Transverse colon (tissue), 4 donors: Measurements from ENCODE around the gene SUPT5H. TPM values are rescaled to one million over a fixed set of nuclear protein-coding genes. Genes with fewer than 3 reads are reported as not detected.

Experiments
- DNase-seq: peaks from one replicate; pipeline ENCODE4 v3.0.0-alpha.2; 2019
- H3K27ac ChIP-seq, 4 donors: fragments of 200-600 bp; sonication (generic); 2 replicates each; pipeline ENCODE4 v1.5.1; 2016 to 2018; ENCODE audit warnings: inconsistent platforms in 4 of 4
- H3K27me3 ChIP-seq: fragments of 200-600 bp; sonication (generic); 2 replicates; pipeline ENCODE4 v1.5.1; 2017; ENCODE audit warnings: inconsistent platforms
- H3K36me3 ChIP-seq, 4 donors: fragments of 200-600 bp; sonication (generic); 2 replicates each; pipeline ENCODE4 v1.5.1; 2017 to 2019; ENCODE audit warnings: inconsistent platforms in 4 of 4
- H3K4me1 ChIP-seq, 4 donors: fragments of 200-600 bp; sonication (generic); 2 replicates each; pipeline ENCODE4 v1.5.1; 2017 to 2020; ENCODE audit warnings: inconsistent platforms in 4 of 4
- H3K4me3 ChIP-seq, 4 donors: fragments of 200-600 bp; sonication (generic); 1 replicate in 1 of 4; 2 replicates in 3 of 4; pipeline versions ENCODE4 v1.5.1 to v1.6.1; 2017 to 2019; ENCODE audit warnings: inconsistent platforms in 4 of 4
- H3K9me3 ChIP-seq, 2 donors: fragments of 200-600 bp; sonication (generic); 2 replicates each; pipeline ENCODE4 v1.5.1; 2017 to 2019; ENCODE audit warnings: inconsistent platforms in 2 of 2
- CTCF ChIP-seq, 5 experiments: fragments of 200-600 bp in 3 of 5; fragments of 450-650 bp in 2 of 5; sonication (generic) in 3 of 5; IDR thresholded peaks; 1 replicate in 2 of 5; 2 replicates in 3 of 5; pipeline ENCODE4 v1.5.1; 2016 to 2017; ENCODE audit warnings: antibody characterized with exemption in 5 of 5, inconsistent platforms in 3 of 5, mild to moderate bottlenecking in 2 of 5, moderate library complexity in 1 of 5
- EP300 ChIP-seq: sonication (generic); formaldehyde crosslinking; IDR thresholded peaks from one replicate; pipeline ENCODE4 v1.6.1; 2017; ENCODE audit warnings: antibody characterized with exemption, low read depth
- POLR2A ChIP-seq: fragments of 450-650 bp; IDR thresholded peaks from one replicate; pipeline ENCODE4 v1.6.1; 2016; ENCODE audit warnings: antibody characterized with exemption, mild to moderate bottlenecking, moderate library complexity
- POLR2AphosphoS5 ChIP-seq, 3 donors: sonication (generic); formaldehyde crosslinking; IDR thresholded peaks; one replicate each; pipeline ENCODE4 v1.6.1; 2016; ENCODE audit warnings: antibody characterized with exemption in 3 of 3
- WGBS, 2 donors: methylation state at CpG; one replicate each; pipeline ENCODE4 v1.1.5; 2018; ENCODE audit warnings: low coverage in 1 of 2; 5-methylcytosine and 5-hydroxymethylcytosine counted together
- in situ Hi-C, 4 donors: fragments of 200-750 bp; cut with MboI; loops; one replicate each; pipeline versions ENCODE4 v1.15.0 to v1.15.1; 2017; ENCODE audit warnings: low sequenced_read_pairs in 3 of 4, low pct_ligation_motif_present in 1 of 4, low pct_unique_long_range_greater_than_20kb in 1 of 4
- intact Hi-C: fragments of 100-400 bp; cut with DNase I; formaldehyde crosslinking; loops from one replicate; pipeline ENCODE4 v1.15.1; 2023; ENCODE audit warnings: low total_unique reads
- total RNA-seq, 4 donors: library from RNA; depleted of rRNA; stranded (reverse); fragments of >200 nt; gene quantifications; one replicate each; pipeline ENCODE4 v1.1.0, GENCODE V29; 2016

The SUPT5H gene
- total RNA-seq, 4 donors from 2014 or later = 97.1 to 161 (median 125) TPM

GRCh38 chr19:39498798-39499642, 53.6 kb downstream of the SUPT5H start, which contains the start of gene DLL3:
TSS of gene DLL3 (plus strand) at chr19:39498947. CDS start at chr19:39498975, 28 bp downstream.
- 3% methylated on average over 35 of the region's 60 CpGs; no CpG with 5 or more reads in 1 of the 2 donors for WGBS, 2 donors
- Histone ChIP-seq H3K4me3 (peak within 1 kb of the TSS in 2 of 4 donors; percentile 6 to 23), H3K27ac (no peak within 1 kb of the TSS), H3K9me3 (no peaks in the 10 kb centered on the region), H3K4me1 (peaks cover 15 to 25% (median 22%) of the 10 kb centered on the region in 4 donors), H3K36me3 (no peaks in the 10 kb centered on the region), H3K27me3 (peaks cover 80% of the 10 kb centered on the region)
- no peak for TF ChIP-seq CTCF (IDR thresholded peaks at IDR 0.05)
- no peak for TF ChIP-seq POLR2A
- DNase-seq = no peak
- intact Hi-C loops = no loop called here
- in situ Hi-C loops = no loop called here

DNA sequence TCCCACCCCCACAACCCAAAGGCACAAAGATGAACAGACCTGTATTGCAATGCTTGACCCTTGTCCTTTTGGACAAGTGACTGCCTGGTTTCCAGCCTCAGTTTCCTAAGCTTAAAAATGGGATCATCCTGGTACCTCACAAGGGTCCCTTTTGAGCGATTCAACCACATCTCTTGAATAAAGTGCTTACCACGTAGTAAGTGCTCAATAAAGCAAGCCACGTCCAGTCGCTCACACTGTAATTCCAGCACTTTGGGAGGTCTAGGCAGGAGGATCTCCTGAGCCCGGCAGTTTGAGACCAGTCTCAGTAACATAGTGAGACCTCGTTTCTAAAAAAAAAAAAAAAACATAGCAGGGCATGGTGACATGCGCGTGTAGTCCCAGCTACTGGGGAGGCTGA, 54.5 kb downstream of the SUPT5H start:
- Histone ChIP-seq H3K4me3 (no peak overlapping the region), H3K36me3 (no peaks in the 10 kb centered on the region), H3K4me1 (peaks cover 15 to 25% (median 22%) of the 10 kb centered on the region in 4 donors), H3K27ac (no peak overlapping the region), H3K27me3 (peaks cover 89% of the 10 kb centered on the region), H3K9me3 (no peaks in the 10 kb centered on the region)
- intact Hi-C loops (no loop called here), in situ Hi-C loops (no loop called here)
- DNase-seq = no peak
- no peak for TF ChIP-seq POLR2AphosphoS5 (IDR thresholded peaks at IDR 0.05)
- no peak for TF ChIP-seq EP300
- TF ChIP-seq CTCF (IDR thresholded peaks at IDR 0.05) = no peak
- no peak for TF ChIP-seq POLR2A
- WGBS, 2 donors = 76 to 88% methylated on average over 6 to 8 of the region's 8 CpGs

DNA sequence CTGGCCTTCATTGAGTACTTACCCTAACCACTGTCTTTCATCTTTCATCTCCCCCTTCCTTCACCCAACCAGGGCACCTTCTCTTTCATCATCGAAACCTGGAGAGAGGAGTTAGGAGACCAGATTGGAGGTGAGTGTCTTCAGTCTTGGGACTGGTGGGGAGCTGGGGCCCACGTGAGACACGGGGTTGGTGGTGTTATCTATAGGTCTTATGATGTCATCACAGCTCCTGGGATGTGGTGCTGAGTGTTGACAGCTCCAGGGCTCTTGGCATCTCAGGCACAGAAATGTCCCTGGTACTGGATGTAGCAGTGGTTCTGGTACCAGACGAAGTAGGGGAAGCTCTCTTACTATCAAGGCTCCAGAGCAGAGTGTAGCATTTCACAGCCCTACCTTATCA, 55.2 kb downstream of the SUPT5H start:
- TF ChIP-seq POLR2A = no peak
- TF ChIP-seq EP300 = no peak
- TF ChIP-seq CTCF (IDR thresholded peaks at IDR 0.05) = no peak
- TF ChIP-seq POLR2AphosphoS5 (IDR thresholded peaks at IDR 0.05) = no peak
- WGBS, 2 donors = 46% methylated on average over 4 of the region's 4 CpGs; no CpG with 5 or more reads in 1 of the 2 donors
- intact Hi-C loops = no loop called here
- Histone ChIP-seq H3K9me3 (no peaks in the 10 kb centered on the region), H3K4me3 (no peak overlapping the region), H3K27me3 (peaks cover 95% of the 10 kb centered on the region), H3K36me3 (no peaks in the 10 kb centered on the region), H3K27ac (no peak overlapping the region), H3K4me1 (peaks cover 15 to 25% (median 22%) of the 10 kb centered on the region in 4 donors)
- in situ Hi-C loops = no loop called here
- no peak for DNase-seq

DNA sequence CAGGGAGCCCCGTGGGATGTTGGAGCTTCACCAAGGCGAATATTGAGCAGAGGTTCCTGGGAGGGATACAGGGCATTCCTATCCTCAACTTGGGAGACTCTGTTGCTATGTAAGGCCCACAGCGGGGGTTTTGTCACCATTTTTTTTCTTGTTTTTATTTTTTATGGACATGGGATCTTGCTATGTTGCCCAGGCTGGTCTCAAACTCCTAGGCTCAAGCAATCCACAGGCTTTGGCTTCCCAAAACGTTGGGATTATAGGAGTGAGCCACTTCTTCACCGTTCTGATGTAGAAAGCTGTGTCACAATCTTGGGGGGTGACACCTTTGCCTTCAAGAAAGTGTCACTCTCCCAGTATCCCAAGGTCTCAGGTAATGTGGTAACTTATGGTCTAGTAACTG, 56.0 kb downstream of the SUPT5H start:
- DNase-seq = no peak
- no peak overlapping the region for H3K4me3 ChIP-seq
- WGBS, 2 donors = 67 to 78% methylated on average over 1 to 5 of the region's 5 CpGs
- in situ Hi-C loops (no loop called here), intact Hi-C loops (no loop called here)
- H3K36me3 ChIP-seq = no peaks in the 10 kb centered on the region
- peaks cover 96% of the 10 kb centered on the region for H3K27me3 ChIP-seq
- H3K9me3 ChIP-seq = no peaks in the 10 kb centered on the region
- H3K4me1 ChIP-seq = peaks cover 15 to 25% (median 22%) of the 10 kb centered on the region in 4 donors
- H3K27ac ChIP-seq = no peak overlapping the region
- no peak for TF ChIP-seq CTCF (IDR thresholded peaks at IDR 0.05)
- TF ChIP-seq EP300 = no peak
- TF ChIP-seq POLR2AphosphoS5 (IDR thresholded peaks at IDR 0.05) = no peak
- no peak for TF ChIP-seq POLR2A
